ENCODE data around the gene TPK1.

GRCh38 chr7:144768633-144769032, 67.2 kb downstream of the TPK1 start:
- TF ChIP-seq CTCF (conservative IDR thresholded peaks at IDR 0.05 in 1 of 2, IDR thresholded peaks at IDR 0.05 in 1 of 2; ENCODE audit: low read depth in 1 of 2, low read length in 2 of 2) (no peak), EZH2 (IDR thresholded peaks at IDR 0.05; ENCODE audit: low read length, missing control alignments) (no peak)
